Vagina (tissue), 2 donors: Measurements from ENCODE around the gene TRIAP1. TPM values are rescaled to one million over a fixed set of nuclear protein-coding genes. Genes with fewer than 3 reads are reported as not detected.

Source experiments
- DNase-seq, 2 donors: peaks; one replicate each; pipeline ENCODE4 v3.0.0-alpha.2; 2017; ENCODE audit errors: extremely low spot score in 2 of 2
- H3K27ac ChIP-seq: fragments of 200-600 bp; sonication (generic); one replicate; pipeline ENCODE4 v1.5.1; 2019
- H3K27me3 ChIP-seq: fragments of 200-600 bp; sonication (generic); one replicate; pipeline ENCODE4 v1.5.1; 2019
- H3K36me3 ChIP-seq, 2 donors: fragments of 200-600 bp; sonication (generic); one replicate each; pipeline ENCODE4 v1.5.1; 2017 to 2019
- H3K4me1 ChIP-seq: fragments of 200-600 bp; sonication (generic); one replicate; pipeline ENCODE4 v1.5.1; 2019
- H3K4me3 ChIP-seq, 2 donors: fragments of 200-600 bp; sonication (generic); 1 replicate in 1 of 2; 2 replicates in 1 of 2; pipeline ENCODE4 v1.5.1; 2016 to 2019
- H3K9me3 ChIP-seq: fragments of 200-600 bp; sonication (generic); one replicate; pipeline ENCODE4 v1.5.1; 2019
- POLR2A ChIP-seq, 2 donors: fragments of 450-650 bp; IDR thresholded peaks; one replicate each; pipeline ENCODE4 v1.6.1; 2017; ENCODE audit warnings: antibody characterized with exemption in 2 of 2, mild to moderate bottlenecking in 2 of 2, moderate library complexity in 2 of 2
- POLR2AphosphoS5 ChIP-seq, 2 donors: sonication (generic); formaldehyde crosslinking; IDR thresholded peaks; one replicate each; pipeline ENCODE4 v1.9.0; 2017; ENCODE audit warnings: antibody characterized with exemption in 2 of 2, mild to moderate bottlenecking in 2 of 2, low read depth in 1 of 2; ENCODE audit not compliant: insufficient read depth in 1 of 2
- intact Hi-C: fragments of 100-400 bp; cut with DNase I; formaldehyde crosslinking; loops from one replicate; pipeline ENCODE4 v1.15.1; 2023
- total RNA-seq: library from RNA; depleted of rRNA; stranded (reverse); fragments of >200 nt; gene quantifications from one replicate; pipeline ENCODE4 v1.2.3, GENCODE V29; 2016
- TF ChIP-seq, protein P1 (sequence below), 3 experiments: fragments of 450-650 bp in 2 of 3; fragments of 200-600 bp in 1 of 3; sonication (generic) in 1 of 3; IDR thresholded peaks; one replicate each; pipeline ENCODE4 v1.5.1; 2017 to 2019; ENCODE audit warnings: antibody characterized with exemption in 3 of 3, mild to moderate bottlenecking in 2 of 3, moderate library complexity in 2 of 3

TRIAP1 gene
- total RNA-seq, 1 donor from 2014 or later, result 3.9 TPM

DNA sequence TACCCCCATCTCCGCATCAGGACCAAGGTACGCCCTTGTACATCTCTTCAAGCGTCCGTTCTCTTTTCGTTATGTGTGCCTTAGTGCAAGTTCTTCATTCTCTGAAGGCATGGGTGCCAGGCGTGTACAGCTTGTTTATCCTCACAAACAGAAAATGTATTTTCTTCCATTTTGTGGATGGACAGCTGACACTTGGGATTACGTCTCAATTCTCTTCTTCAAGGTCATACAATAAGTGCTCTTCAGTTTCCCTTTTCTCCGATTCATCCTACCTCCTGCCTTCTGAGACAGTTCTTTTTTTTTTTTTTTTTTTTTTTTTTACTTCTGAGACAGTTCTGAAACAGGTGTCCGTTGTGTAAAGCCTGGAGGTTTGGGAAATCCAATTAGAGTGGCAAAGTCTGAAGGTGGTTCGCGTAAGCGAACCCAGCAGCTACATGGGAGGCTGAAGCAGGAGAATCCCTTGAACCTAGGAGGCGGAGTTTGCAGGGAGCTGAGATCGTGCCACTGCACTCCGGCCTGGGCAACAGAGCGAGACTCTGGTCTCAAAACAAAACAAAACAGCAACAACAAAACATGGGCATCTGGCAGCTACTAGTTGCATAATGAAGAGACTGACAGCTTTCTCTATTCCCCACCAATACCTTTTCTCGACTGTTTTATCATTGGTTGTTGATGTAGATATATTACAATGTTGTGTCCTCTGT, 7.5 kb downstream of the TRIAP1 start:
- Histone ChIP-seq H3K27ac (peak overlapping the region; percentile 88), H3K4me3 (peak overlapping the region; percentile 80), H3K9me3 (no peaks in the 10 kb centered on the region), H3K27me3 (no peaks in the 10 kb centered on the region), H3K36me3 (peaks cover 0 to 20% of the 10 kb centered on the region in 2 donors), H3K4me1 (peaks cover 18% of the 10 kb centered on the region)
- DNase-seq, result no peak
- intact Hi-C loops, result no loop called here
- TF ChIP-seq, protein P1, sequence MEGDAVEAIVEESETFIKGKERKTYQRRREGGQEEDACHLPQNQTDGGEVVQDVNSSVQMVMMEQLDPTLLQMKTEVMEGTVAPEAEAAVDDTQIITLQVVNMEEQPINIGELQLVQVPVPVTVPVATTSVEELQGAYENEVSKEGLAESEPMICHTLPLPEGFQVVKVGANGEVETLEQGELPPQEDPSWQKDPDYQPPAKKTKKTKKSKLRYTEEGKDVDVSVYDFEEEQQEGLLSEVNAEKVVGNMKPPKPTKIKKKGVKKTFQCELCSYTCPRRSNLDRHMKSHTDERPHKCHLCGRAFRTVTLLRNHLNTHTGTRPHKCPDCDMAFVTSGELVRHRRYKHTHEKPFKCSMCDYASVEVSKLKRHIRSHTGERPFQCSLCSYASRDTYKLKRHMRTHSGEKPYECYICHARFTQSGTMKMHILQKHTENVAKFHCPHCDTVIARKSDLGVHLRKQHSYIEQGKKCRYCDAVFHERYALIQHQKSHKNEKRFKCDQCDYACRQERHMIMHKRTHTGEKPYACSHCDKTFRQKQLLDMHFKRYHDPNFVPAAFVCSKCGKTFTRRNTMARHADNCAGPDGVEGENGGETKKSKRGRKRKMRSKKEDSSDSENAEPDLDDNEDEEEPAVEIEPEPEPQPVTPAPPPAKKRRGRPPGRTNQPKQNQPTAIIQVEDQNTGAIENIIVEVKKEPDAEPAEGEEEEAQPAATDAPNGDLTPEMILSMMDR (IDR thresholded peaks at IDR 0.05), result no peak
- TF ChIP-seq POLR2AphosphoS5 (IDR thresholded peaks at IDR 0.05; ENCODE audit: insufficient read depth in 1 of 2, low read depth in 1 of 2), result no peak
- TF ChIP-seq POLR2A (IDR thresholded peaks at IDR 0.05), result no peak

GRCh38 chr12:120437735-120438494, 8.3 kb downstream of the TRIAP1 start, which contains the start of gene COX6A1:
Gene COX6A1 (plus strand): TSS chr12:120438113. CDS start chr12:120438127, 14 bp downstream.
- TF ChIP-seq POLR2AphosphoS5 (IDR thresholded peaks at IDR 0.05; ENCODE audit: insufficient read depth in 1 of 2, low read depth in 1 of 2) (peak; percentile 86 to 95), POLR2A (IDR thresholded peaks at IDR 0.05) (peak in 1 of 2 donors; percentile 25)
- TF ChIP-seq, protein P1 (IDR thresholded peaks at IDR 0.05), result no peak
- no peaks in the 10 kb centered on the region for H3K9me3 ChIP-seq

DNA sequence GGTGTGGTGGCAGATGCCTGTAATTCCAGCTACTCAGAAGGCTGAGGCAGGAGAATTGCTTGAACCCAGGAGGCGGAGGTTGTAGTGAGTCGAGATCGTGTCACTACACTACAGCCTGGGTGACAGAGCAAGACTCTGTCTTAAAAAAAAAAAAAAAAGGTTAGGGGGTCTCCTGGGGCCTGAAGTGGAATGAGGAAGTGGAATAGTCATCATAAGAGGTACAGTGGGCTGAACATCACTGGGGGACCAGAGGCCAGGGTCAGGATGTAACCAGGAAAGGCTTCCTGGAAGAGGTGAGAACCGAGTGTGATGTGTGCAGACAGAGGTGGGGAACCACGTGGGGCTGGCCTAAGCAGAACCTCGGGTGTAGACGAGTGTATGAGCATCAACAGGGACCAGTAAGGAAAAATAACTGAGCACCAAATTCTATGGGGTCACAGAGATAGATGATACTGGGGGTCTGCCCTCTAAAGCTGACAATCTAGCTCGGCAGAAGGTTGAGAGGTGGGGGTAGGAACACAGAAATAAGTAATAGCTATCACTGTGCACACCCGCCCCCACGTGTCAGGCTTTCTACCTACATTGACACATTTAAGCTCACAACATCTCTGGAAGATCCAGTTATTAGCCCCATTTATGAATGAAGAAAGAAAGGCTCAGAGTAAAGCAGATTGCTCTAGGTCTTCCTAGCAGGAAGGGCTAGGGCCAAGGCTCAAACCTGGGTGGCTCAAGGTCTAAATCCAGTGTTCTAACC, 13.2 kb downstream of the TRIAP1 start:
- Histone ChIP-seq H3K4me3 (no peak overlapping the region), H3K4me1 (no peaks in the 10 kb centered on the region), H3K36me3 (no peaks in the 10 kb centered on the region), H3K27me3 (no peaks in the 10 kb centered on the region), H3K9me3 (no peaks in the 10 kb centered on the region), H3K27ac (no peak overlapping the region)
- no peak for TF ChIP-seq POLR2A (IDR thresholded peaks at IDR 0.05)
- TF ChIP-seq, protein P1 (IDR thresholded peaks at IDR 0.05), result no peak
- TF ChIP-seq POLR2AphosphoS5 (IDR thresholded peaks at IDR 0.05; ENCODE audit: insufficient read depth in 1 of 2, low read depth in 1 of 2), result no peak
- DNase-seq, result no peak
- intact Hi-C loops, result no loop called here

More at GRCh38 chr12:120437735-120438494, 8.3 kb downstream of the TRIAP1 start, which contains the start of gene COX6A1:
- H3K4me1 ChIP-seq, result peaks cover 18% of the 10 kb centered on the region
- intact Hi-C loops, result no loop called here
- DNase-seq, result peak in 1 of 2 donors; percentile 95
- H3K27me3 ChIP-seq, result no peaks in the 10 kb centered on the region
- H3K27ac ChIP-seq, result peak within 1 kb of the TSS; percentile 88
- peaks cover 0 to 12% of the 10 kb centered on the region in 2 donors for H3K36me3 ChIP-seq
- peak within 1 kb of the TSS; percentile 80 for H3K4me3 ChIP-seq

DNA sequence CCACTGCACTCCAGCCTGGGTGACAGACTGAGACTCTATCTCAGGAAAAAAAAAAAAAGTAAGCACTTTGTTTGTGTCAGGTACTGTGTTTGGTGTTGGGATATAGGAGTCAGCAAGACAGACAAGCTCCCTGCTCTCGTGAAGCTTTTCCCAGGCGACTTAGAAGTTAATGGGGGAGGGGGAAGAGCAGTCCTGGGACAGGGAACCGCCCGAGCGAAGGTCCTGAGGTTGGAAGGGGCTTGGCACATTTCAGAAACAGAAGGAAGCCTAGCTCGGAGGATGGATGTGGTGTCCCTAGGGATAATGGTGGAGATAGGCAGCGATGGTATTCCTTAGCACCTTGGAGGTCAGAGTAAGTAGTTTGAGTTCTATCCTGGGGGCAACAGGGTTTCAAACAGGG, 16.8 kb downstream of the TRIAP1 start:
- no peak overlapping the region for H3K27ac ChIP-seq
- no peaks in the 10 kb centered on the region for H3K9me3 ChIP-seq
- H3K4me1 ChIP-seq, result no peaks in the 10 kb centered on the region
- H3K27me3 ChIP-seq, result no peaks in the 10 kb centered on the region
- no peaks in the 10 kb centered on the region for H3K36me3 ChIP-seq
- TF ChIP-seq POLR2AphosphoS5 (IDR thresholded peaks at IDR 0.05; ENCODE audit: insufficient read depth in 1 of 2, low read depth in 1 of 2) (no peak), POLR2A (IDR thresholded peaks at IDR 0.05) (no peak)
- TF ChIP-seq, protein P1 (IDR thresholded peaks at IDR 0.05), result no peak
- H3K4me3 ChIP-seq, result no peak overlapping the region
- intact Hi-C loops, result loop anchor here (5.0 kb wide), 1 partner anchor 72 kb away; no protein-coding TSS in a partner anchor
- no peak for DNase-seq
